HEK293T (cell line): ENCODE results near the gene TIMM23B.
"Not testable (repeated sequence)": the region's sequence is repeated elsewhere in the genome, so short reads cannot be mapped to it uniquely, and the experiment has no call there.

Source experiments
- CTCF ChIA-PET: fragments of 350-600 bp; formaldehyde crosslinking; extraction: SDS; loops from one replicate; lab custom pipeline; 2021; ENCODE audit warnings: antibody characterized with exemption, inconsistent platforms; lab: Yijun Ruan, JAX
- POLR2A ChIA-PET: fragments of 350-600 bp; formaldehyde crosslinking; extraction: SDS; loops from one replicate; lab custom pipeline; 2020; ENCODE audit warnings: antibody characterized with exemption, inconsistent platforms; lab: Yijun Ruan, JAX
- DNase-seq: peaks from one replicate; pipeline ENCODE4 v3.0.0; 2012; ENCODE audit warnings: mixed read lengths; ENCODE audit errors: extremely low spot score
- ELF4 ChIP-seq: fragments of 450-650 bp; IDR thresholded peaks from 2 replicates; pipeline ENCODE4 v1.6.1; 2017; ENCODE audit warnings: antibody characterized with exemption
- L3MBTL2 ChIP-seq: fragments of 450-650 bp; conservative IDR thresholded peaks from 2 replicates; pipeline ENCODE4 v1.6.1; 2016; ENCODE audit warnings: mild to moderate bottlenecking

The TIMM23B gene

DNA sequence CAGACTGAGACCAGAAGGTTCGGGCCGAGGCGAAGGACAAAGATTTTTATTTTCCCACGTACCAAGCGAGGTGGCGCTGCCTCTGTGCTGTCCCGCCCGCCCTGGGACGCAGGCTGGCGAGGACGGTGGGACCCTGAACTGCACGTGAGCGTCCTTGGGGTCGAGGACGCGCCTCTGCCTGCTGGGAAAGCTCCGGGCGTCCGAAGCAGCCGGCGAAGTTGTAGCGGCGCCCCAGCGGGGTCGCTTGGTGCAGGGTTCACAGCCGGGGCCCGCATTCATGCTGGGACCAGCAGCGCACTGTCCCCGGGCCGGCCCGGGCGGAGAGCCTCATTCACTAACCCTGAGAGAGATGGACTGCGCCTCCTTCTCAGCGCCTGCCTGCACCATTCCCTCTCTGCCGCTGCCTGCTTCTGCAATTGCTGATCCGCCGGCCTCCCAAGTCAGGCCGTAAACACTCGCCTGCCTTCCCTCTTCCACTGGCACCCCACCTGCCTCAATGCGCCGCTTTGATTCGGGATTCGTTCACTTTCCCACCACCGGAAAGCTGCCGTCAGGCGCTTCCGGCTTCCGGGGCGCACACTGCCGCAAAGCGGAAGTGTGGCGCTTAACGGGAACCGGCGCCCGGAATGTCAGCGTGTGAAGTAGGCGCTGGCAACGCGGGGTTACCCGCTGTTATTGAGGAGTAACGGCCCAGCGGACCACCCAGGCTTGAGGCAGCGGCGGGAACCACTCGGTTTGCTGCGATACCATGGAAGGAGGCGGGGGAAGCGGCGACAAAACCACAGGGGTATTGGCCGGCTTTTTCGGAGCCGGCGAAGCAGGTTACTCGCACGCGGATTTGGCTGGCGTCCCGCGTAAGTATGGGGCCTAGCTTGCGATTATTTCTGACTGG is at the start of gene TIMM23B, which contains the start of gene PARG:
Gene TIMM23B, plus strand, starts transcription at position 607 of the 892 bp plus-strand sequence. Its CDS starts 142 bp downstream, at position 749.
Gene PARG, minus strand, starts transcription at position 581 of the 892 bp plus-strand sequence. Its CDS starts 302 bp downstream, at position 279.
- peak; percentile 44 for DNase-seq
- TF ChIP-seq L3MBTL2 (peak; percentile 97), ELF4 (peak; percentile 58; the same call in 1 of the 2 replicates)
- POLR2A ChIA-PET, CTCF ChIA-PET: not testable (repeated sequence)

- DNase-seq, CTCF ChIA-PET, POLR2A ChIA-PET: not testable (repeated sequence)
Measured at GRCh38 chr10:49899999-49900398, 41.9 kb upstream of the TIMM23B start.

- CTCF ChIA-PET, POLR2A ChIA-PET, DNase-seq: not testable (repeated sequence)
Measured at GRCh38 chr10:49900406-49900805, 41.4 kb upstream of the TIMM23B start.

DNA sequence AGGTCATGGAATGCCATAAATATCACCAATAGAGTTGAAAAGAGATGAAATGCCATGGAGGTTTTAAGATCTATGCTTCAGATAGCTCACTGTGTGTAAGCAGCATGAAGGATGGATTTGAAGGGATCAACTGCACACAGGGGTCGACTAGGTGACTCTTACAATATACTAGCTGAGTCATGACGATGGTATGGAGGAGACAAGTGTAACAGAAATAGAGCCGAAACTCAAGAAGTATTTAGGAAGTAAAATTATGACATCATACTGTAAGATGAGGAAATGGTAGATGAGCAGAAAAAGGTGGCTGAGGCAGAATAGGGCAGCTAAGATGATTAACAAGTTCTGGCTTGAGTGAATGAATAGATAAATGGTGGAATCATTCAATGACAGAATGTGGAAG is 38.0 kb upstream of the TIMM23B start:
- POLR2A ChIA-PET, CTCF ChIA-PET, DNase-seq: not testable (repeated sequence)

GRCh38 chr10:49908290-49909080 is 33.4 kb upstream of the TIMM23B start:
- POLR2A ChIA-PET, DNase-seq, CTCF ChIA-PET: not testable (repeated sequence)

- POLR2A ChIA-PET, CTCF ChIA-PET, DNase-seq: not testable (repeated sequence)
Measured at GRCh38 chr10:49910295-49910694, 31.6 kb upstream of the TIMM23B start.

- DNase-seq, POLR2A ChIA-PET, CTCF ChIA-PET: not testable (repeated sequence)
Measured at GRCh38 chr10:49916451-49916850, 25.4 kb upstream of the TIMM23B start.

- POLR2A ChIA-PET, DNase-seq, CTCF ChIA-PET: not testable (repeated sequence)
Measured at GRCh38 chr10:49917927-49918326, 23.9 kb upstream of the TIMM23B start.

GRCh38 chr10:49922041-49922440 is 19.8 kb upstream of the TIMM23B start:
- POLR2A ChIA-PET, DNase-seq, CTCF ChIA-PET: not testable (repeated sequence)

DNA sequence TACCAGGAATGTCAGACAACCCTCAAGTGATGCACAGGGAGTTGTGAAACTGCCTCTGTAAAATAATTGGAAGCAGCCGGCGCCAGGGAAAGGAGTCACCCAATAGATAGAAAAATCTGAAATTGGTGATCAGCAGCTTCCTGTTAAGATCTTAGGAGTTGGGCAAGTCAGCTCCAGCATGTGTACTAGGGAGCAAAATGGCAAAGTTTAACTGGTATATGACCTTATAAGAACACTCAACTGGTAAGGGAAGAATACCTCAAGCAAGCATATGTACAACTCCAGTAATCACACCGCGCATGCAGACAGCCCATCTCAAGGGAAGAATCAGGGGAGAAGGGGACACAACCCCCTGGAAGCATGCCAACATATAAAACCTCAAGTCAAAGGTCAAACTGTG is 18.3 kb upstream of the TIMM23B start:
- CTCF ChIA-PET, POLR2A ChIA-PET, DNase-seq: not testable (repeated sequence)

GRCh38 chr10:49931276-49931675 is 10.6 kb upstream of the TIMM23B start:
- DNase-seq, CTCF ChIA-PET, POLR2A ChIA-PET: not testable (repeated sequence)

- POLR2A ChIA-PET, CTCF ChIA-PET, DNase-seq: not testable (repeated sequence)
Measured at GRCh38 chr10:49931959-49932728, 9.7 kb upstream of the TIMM23B start.

GRCh38 chr10:49942339-49942705 is 469 bp downstream of the TIMM23B start:
- DNase-seq, CTCF ChIA-PET, POLR2A ChIA-PET: not testable (repeated sequence)

DNA sequence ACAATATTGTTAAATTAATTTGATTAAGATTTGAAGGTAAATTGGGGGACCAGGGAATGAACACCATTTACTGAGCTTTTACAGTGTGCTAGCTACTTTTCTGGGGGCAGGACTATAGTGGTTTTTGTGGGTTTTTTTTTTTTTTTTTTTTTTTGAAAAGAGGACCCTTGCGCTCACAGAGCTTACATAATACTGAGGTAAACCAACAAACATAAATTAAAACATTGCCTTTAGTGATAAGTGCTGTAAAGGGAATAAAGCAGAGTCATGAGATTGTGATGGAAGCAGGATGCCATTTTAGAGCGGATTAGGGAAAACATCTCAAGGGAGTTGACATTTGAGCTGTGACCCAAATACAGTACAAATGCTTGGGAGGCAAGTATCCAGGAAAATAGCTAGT is 1.8 kb downstream of the TIMM23B start:
- DNase-seq, CTCF ChIA-PET, POLR2A ChIA-PET: not testable (repeated sequence)

DNA sequence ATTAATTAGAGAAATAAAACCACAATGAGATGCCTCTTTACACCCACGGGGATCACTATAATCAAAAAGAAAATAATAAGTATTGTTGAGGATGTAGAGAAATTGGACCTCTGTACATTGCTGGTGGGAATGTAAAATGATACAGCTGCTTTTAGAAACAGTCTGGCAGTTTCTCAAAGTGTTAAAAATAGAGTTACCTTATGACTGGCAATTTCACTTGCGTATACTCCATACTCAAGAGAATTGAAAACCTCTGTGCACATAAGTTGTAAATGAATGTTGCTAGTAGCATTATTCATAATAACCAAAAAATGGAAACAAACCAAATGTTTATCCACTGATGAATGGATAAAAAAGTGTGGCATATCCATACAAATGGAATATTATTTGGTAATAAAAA is 6.3 kb downstream of the TIMM23B start:
- DNase-seq, CTCF ChIA-PET, POLR2A ChIA-PET: not testable (repeated sequence)

DNA sequence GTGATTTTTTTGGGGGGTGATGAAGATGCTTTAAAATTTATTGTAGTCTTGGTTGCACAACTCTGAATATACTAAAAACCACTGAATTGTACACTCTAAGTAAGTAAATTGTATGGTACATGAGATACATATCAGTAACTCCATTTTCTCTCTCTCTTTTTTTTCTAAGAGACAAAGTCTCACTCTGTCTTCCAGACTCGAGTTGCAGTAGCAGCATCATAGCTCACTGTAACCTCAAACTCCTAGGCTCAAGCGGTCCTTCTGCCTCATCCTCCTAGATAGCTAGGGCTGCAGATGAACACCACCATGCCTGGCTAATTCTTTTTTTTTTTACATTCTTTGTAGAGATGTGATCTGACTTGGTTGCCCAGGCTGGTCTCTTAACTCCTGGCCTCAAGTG is 6.9 kb downstream of the TIMM23B start:
- CTCF ChIA-PET, POLR2A ChIA-PET, DNase-seq: not testable (repeated sequence)

DNA sequence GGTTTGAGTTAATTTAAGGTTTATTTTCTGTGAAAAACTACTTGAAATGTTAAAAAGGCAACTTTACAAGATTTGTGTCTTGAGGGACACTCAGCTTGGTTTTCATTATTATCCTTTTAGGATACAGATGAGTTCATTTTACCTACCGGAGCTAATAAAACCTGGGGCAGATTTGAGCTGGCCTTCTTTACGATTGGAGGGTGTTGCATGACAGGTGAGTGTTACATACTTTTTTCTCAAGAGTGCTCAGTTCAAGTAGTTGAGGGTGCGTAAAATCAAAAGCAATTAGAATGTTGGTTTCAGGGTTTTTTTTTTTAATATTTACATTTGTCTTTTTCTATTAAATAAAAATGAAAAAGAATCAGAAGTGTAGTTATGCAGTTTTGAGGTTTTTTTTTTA is 10.2 kb downstream of the TIMM23B start:
- POLR2A ChIA-PET, DNase-seq, CTCF ChIA-PET: not testable (repeated sequence)
